Activated effector memory CD4-positive, alpha-beta T cell treated with Interleukin-2 at 50 U/mL for 16 hours (primary cell): ENCODE results near the gene OR2F2.

Source experiments
- DNase-seq: peaks from one replicate; pipeline ENCODE4 v3.0.0-alpha.2; 2020

Gene OR2F2

DNA sequence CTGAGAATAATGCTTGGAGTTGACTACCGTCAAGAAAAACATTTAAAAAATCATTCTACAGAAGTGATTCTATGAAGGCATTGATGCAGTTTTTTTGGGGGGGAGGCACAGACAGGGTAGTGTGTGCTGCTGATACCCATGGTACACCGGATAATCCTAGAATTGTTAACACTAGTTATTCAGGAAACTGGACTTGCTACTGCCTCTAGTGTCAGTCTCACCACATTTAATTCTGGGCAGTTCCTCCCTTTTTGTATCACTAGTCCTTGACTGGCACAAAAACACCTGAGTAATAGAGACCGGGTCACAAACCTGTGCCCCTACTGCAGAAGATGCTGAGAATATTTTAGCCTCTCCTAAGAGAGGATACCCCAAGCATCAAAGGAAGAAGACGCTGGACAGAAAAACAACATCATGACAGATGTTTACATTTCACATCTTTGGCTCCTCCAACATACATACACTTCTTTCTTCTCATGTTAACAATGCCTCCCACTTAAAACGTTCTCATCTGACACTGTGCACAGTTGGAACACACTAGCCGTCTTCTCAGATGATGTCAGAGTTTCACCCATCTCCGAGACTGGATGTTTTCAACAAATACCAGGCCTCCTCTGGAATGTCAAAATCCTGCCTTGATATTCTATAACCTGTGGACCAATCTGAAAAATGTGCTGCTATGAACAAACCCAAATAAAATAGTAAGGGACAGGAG, 19.9 kb upstream of the OR2F2 start:
- DNase-seq = no peak

DNA sequence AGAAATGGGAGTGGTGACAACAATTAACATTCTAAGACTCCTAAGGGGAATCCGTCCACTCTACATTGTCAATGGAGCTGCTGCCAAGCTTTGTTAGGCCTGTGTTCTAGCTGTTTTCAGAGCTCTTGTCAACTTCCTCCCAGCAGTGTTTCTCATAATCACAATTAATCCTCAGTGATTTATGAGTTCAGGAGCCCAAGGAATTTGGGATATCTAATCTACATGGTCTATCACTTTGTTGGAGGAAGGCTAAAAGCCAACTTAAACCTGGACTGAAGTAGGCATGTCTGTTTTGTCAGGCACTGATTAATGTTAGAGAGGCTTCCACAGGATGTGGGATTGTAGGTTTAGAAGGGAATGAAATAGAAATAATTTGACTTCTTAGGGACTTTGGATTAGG, 10.2 kb upstream of the OR2F2 start:
- no peak for DNase-seq

DNA sequence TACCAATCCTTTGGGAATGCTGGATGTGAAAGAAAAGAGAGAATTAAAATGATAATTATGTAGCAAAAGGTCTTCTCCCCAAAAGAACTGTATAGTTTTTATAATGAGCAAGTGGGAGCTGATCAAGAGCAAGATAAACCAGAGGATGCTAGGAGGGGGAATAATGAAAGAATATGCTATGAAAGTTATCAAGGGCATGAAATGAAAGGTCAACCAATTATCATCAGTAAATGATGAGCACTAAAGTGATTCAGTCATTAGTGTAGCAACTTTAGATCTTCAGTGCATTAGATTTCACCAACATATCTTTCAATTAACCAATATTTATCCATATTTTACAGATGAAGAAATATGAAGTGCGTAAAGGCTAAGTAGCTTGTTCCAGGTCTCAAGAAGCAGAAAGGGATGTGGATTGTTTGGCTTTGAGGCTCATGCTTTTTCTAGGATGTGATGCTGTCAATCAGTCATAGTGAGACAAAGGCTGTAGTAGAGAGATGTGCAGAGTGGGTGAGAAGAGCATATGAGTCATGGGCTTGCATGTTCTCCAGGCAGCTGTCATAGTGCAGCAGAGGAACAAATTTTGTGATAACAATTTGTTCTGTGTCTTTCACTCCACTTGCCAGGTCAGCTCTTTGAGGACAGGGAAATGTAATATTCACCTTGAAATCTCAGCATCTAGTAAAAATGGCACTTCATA, 5.7 kb upstream of the OR2F2 start:
- DNase-seq = no peak

DNA sequence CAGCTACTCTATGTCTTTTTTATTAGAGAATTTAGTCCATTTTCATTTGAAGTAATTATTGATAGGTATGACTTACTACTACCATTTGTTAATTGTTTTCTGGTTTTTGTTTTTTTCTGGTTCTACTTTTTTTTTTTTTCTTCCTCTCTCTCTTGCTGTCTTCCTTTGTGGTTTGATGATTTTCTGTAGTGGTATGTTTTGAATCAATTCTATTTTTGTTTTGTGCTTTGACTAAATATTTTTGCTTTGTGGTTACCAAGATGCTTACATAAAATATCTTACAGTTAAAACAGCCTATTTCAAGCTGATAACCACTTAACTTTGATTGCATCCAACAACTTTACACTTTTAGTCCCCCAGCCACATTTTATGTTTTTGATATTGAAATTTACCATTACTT, 3.3 kb upstream of the OR2F2 start:
- no peak for DNase-seq

DNA sequence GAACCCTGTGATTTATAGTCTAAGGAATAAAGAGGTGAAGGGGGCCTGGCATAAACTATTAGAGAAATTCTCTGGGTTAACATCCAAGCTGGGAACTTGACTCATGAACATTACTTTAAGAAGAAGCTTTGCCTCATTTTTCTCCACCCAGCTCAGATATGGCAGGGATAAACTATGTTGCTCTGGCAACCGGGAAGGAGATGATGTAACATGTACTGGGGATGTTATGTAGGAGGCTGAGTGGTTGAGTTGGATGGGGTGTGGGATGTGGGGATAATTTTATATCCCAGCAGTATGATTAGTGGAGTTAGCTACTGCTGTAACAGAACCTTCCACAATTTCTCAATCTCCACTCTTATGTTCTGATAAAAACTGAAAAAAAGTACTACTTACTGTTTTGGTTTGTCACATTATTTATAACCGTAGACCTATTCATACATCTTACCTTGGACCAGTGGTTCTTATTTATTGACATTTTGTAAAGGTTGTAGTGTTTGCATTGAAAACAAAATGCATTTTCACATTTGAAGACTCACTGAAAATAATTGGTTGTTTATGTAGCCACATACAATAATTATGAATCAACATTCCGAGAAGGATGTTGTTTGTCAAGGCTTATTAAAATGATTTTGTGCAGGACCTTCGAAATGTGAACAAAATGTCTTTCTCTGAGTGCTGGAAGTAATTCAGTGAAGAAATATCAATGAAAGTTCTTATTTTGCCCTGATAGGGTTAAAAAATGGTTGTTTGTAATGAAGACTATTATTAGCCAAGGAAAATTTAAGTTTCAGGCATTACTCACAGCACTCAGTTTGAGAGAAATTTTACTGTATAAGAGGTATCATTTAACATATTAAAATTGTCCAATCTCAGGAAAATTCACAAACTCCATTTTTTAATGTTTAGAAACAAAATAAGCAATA, 1.3 kb downstream of the OR2F2 start:
- DNase-seq = no peak

DNA sequence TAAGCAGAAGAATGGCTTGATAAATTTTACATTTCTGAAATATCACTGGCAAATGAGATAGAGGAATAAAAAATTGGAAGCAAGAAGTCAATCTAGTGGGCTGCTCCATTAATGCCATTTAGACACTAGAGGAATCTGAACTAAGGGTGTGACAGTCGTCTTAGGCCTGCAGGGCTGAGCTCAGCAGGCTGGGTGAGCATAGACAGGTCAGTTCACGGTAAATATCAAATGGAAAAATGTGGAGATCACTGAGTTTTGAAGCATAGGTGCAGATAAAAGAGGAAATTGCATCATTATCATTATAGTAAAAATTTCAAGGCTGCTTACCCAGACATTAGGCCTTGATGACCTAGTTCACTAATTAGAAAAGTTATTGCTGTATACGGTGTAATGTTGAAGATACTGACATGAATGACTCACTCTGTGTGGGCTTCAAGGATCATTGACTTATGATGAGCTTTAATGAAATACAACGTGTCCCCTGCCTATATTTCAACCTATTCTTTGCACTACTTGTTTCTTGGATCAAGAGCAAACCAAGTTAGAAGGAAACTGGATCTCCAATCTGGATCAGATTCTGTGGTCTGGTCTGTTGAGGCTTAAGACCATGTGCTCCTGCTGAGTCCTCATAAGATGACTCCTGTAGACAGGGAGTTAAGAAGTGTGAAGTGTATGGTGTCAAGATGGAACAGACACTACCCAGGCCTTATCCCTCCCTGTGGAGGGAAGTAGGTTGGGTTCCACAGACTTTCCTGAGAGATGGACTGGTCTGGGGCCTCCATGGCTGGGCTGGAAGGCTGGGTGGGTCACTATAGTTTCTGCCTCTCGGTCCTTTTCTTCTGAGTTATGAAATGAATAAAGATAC, 3.6 kb downstream of the OR2F2 start:
- no peak for DNase-seq

DNA sequence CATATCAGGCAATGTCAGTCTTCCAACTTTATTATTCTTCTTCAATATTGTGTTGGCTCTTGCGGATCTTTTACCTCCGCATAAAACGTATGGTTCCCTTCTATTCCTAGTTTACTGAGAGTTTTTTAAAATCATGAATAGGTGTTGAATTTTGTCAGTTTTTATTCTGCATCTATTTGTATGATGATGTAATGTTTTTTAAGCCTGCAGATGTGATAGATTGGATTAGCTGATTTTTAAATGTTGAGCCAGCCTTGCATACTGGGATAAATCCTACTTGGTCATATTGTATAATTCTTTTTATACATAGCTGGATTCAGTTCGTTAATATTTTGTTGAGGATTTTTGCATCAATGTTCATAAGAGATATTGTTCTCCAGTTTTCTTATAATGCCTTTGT, 10.4 kb downstream of the OR2F2 start:
- DNase-seq = no peak

DNA sequence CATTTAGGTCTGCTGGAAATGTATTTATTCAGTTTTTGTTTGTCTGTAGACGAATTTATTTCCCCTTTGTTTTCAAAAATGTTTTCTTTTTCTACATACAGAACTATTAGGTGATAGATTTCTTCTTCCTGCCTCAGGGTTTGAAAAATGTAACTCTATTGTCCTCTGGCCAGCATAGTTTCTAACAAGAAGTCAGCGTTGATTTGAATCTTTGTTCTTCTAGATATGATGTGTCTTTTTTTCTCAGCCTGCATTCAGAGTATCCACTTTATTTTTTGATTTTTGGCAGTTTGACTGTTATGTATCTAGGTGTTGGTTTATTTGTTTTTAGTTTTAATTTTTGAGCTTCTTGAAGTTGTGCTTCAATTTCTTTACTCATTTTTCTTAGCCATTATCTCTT, 12.1 kb downstream of the OR2F2 start:
- DNase-seq = no peak

DNA sequence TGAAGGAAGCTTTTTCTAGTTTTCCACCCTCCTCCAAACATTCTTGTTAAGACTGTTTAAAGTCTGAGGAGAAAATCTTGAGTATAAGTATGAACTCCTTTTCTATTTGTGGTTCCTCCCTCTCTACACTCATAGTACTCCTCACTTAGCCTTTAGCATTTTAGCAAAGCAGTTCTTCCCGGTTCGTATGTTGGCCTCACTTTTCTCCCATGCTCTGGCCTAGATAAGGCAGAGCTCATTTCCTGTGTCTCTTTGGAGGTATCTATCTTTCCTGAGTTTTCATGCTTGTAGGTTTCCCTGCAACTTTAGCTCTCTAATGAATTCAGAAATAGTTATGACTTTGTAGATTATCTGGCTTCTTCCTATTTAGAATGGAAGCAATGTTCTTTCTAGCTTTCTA, 13.7 kb downstream of the OR2F2 start:
- DNase-seq = no peak

DNA sequence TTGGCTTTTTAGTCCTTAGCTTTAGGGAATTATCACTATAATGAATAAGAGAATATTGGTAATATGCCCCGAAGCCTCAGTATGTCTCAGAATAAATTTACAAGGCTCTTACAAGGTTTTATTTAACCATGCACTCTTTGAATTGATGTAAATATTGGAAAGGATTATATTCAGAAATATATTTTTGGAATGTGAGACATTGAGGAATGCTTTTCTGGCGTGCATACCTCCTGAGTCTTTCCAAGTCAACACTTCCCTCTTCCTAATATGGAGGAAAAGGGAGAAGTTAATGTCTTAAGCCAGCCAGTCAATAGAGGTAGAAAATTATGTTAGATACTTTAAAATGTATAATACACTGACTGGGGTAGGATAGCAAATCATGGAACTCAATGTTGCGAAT, 18.4 kb downstream of the OR2F2 start:
- no peak for DNase-seq

DNA sequence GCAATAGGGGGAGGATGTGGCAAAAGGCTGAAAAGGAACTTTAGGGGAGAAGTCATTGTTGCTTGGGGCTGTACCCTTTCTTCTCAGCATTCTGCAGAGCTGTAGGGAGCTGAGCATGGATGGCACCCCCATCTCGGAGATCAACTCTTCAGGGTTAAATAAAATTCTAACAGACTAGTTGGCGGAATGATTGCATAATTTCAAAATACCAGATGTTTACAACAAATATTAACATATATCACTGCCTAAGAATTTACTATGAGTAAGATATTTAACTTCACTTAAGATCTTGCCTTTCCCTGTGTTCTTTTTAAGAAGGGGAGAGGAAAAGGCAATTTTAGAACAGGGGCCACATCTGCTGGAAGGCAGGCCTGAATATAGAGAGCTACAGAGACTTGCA, 19.1 kb downstream of the OR2F2 start:
- DNase-seq = no peak

DNA sequence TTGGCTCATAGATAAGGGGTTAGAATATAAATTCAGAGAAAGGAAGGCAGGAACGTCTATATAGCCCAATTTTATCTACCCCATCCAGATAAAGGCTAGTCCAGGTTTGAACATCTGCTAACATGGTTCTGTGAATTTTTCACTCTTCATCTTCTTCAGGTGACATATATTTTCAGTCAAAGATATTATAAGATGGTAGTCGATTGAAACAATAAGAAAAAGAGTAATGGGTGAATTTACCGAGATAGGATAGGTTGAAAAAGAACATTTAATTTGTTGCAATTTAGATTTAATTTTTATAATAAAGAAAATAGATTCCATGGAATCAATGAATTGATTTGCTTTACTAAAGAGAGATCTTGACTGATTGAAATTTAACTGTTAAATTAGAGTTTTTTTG, 19.5 kb downstream of the OR2F2 start, which contains the start of gene OR2F1:
OR2F1 (plus strand) TSS at position 301 of the 400 bp plus-strand sequence. CDS start 5,127 bp downstream, outside the sequence.
- DNase-seq = no peak

DNA sequence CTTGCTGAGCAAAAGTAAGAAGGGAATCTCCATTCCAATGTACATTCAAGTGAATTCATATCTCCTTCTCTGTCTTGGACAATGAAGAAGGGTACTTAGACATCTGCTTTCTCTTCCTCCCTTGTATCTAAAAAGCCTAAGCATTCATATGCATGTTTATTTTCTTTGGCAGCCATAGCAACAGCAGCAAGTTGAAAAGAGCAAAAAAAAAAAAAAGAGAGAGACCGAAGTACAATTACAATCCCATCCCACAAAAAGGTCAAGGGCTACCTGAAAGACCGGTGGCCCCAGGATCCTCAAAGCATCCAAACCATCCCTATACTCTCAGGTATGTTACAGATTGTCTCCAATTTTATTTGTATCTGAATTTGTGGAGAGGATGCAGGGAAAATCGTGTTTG, 23.7 kb downstream of the OR2F2 start:
- no peak for DNase-seq

DNA sequence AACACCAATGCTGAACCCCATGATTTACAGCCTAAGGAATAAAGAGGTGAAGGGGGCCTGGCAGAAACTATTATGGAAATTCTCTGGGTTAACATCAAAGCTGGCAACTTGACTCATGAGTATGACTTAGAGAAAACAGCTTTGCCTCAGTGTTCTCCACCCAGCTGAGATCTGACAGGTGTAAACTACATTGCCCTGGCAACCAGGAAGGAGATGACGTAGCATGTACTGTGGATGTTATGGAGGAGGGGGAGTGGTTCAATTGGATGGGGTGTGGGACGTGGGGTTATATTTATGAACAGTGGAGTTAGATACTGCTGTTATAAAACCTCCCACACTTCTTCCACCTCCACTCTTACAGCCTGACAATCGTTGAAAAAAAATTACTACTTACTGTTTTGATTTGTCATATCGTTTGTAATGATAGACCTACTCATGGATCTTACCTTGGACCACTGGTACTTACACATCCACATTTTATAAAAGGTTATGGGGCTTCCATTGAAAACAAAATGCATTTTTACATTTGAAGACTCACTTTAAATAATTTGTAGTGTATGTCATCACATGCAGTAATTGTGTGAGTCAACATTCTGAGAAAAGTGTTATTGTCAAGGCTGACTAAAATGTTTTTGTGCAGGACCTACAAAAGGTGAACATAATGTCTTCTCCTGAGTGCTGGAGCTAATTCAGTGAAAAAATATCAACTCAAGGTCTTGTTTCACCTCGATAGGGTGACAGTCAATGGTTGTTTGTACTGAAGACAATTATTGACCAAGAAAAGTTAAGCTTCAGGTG, 26.0 kb downstream of the OR2F2 start:
- no peak for DNase-seq

DNA sequence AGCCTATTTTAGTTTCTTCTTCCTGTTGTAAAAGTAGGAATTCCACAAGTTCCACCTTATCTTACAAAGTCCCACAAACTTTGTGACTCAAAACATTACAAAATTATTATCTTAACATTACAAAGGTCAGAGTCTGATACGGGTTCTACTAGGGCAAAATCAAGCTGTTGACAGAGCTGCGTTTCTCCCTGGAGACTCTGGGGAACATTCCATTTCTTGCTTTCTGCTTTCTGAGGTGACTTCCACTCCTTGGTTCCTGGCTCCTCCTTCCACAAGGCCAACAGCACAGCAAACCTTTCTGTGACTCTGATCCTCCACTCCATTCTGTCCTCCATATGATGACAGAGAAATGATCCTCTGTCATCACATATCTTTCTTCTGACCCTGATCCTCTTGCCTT, 30.2 kb downstream of the OR2F2 start:
- no peak for DNase-seq

DNA sequence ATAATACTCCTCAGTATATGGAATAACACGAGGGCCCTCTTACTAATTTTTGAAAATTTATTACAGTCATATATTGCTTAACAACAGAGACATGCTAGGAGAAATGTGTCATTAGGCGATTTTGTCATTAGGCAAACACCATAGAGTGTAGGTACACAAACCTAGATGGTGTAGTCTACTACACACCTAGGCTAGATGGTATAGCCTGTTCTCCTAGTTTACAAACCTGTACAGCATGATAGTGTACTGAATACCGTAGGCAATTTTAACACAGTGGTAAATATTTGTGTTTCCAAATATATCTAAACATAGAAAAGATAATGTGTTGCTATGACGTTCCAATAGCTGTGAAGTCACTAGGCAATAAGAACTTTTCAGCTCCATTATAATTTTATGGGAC, 32.4 kb downstream of the OR2F2 start:
- no peak for DNase-seq

DNA sequence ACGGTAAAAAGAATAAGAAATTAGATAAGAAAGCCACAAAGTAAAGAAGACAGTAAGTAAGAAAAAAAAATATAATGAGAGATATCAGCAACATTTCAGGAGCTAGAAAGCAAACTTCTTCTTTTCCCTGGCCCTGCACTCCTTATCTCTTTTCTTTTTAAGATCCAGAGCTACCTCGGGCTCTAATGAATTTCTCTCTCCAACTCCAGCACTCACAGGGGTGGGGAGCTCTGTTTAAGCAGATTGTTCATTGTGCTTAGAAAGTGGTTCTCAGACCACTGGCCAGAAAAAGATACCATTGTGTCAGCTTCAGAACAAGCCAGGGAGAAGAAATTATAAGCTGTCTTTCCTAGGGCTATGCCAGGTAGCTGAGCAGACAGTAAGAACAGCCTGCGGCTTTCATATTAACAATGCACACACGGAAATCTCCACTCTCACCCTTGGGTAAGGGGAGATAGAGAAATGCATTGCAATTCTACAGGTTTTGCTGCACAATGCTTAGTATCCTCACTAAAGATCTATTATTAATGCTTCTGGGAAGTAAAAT, 38.9 kb downstream of the OR2F2 start:
- DNase-seq = no peak

DNA sequence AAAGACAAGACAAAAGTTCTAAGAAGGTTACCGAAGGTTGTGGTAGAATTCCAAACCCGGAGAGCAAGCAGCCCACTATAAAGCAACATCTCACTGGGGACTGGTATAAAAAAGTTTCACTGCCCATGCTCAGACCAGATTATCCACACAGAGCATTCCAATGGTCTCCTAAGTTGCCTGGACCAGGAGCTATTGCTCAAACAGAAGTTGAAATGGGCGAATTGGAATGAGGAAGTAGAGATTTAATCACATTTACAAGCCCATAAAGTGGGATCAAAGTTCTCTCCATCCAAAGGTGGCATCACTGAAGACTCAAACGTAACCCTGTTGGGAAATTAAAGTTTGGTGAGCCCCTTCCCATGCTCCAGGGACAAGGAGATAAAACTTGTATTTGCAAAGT, 39.4 kb downstream of the OR2F2 start:
- DNase-seq = no peak

DNA sequence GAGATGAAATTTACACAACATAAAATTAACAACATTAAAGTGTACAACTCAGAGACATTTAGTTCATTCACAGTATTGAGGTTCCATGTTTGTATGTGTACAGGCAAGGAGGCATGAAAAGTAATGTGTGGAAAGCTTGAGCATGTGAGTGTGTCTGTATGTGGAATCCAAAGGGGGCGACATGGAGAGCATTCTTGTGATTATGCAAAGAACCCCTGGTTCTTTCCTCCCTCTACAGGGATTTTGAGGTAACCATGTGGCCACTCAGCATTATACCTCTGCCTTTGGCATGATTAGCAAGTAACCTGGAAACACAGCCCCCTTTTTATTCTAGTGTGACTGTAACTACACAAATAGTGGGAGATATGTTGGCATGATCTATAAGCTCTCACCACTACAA, 40.6 kb downstream of the OR2F2 start:
- no peak for DNase-seq

DNA sequence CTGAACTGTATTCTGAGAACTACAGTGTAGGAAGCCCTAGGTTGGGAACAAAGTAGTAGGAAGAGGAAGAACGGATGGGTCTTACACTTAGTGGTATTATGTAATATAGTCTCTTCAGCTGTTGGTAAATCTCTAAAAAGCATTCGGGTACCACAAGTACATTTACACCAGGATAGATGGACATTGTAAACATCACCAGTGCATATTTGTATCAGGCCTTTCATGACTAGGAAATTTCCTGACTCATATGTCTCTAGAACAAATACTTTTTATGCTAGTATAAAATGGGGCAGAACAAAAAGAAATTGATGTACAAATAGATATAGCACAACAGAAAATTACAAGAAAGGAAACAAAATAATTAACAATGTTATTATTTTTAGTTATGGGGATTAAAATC, 43.6 kb downstream of the OR2F2 start:
- DNase-seq = no peak

DNA sequence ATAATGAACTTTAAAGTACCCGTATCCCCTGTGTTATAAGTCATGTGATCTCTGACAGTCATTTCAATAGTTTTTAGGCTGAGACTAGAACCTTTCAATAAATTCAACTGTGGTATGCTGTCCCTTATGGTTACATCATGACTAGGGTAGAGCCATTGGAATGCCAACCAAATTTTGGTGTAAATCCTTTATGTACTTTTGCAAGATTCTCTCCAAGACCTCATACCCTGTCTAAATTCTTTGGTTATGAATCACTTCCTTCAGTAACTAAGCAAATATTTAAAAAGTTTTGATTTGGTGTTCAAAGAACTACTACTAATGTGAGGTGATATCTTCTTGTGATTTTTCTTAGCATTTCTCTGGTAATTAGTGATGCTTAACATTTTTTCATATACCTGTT, 44.3 kb downstream of the OR2F2 start:
- DNase-seq = no peak

DNA sequence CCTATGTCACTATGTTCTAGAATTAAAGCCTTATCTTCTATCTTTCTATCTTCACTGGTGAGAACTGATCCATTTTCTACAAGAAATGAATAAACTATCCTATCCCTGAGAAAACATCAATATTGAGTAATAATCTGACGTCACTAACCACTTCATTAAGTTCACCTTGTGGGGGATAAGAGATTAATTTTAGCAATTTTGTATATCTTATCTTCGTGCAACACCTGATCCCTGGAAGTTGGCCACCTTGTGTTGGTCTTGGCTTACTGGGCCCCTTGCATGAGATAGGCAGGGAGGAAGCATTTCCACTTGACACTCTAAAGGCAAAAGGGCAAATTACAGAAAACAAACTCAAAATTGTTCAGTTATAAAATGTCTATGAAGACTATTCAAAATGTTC, 45.0 kb downstream of the OR2F2 start:
- no peak for DNase-seq
